ENCODE measurements around the gene PANK2.

Gene PANK2

GRCh38 chr20:3931664-3932063 lies 42.5 kb downstream of the PANK2 start:
- CTCF ChIA-PET = interaction anchor here (1.5 to 3.0 kb wide), 3 partner anchors 10 to 140 kb away, joined by 3 to 12 read pairs (median 5); no protein-coding TSS in a partner anchor
- no peak overlapping the region for H3K4me3 ChIP-seq (ENCODE audit: low read depth, low read length)
- no peak for DNase-seq (ENCODE audit: low read depth, low spot score)
- POLR2A ChIA-PET = no interaction called here
- no peak for TF ChIP-seq CTCF (IDR thresholded peaks at IDR 0.05; ENCODE audit: insufficient read depth, low read length, missing control alignments)

- no peak overlapping the region for H3K4me3 ChIP-seq (ENCODE audit: low read depth, low read length)
- POLR2A ChIA-PET = interaction anchor here (0.6 kb wide), 1 partner anchor 252 kb away, joined by 3 read pairs; no protein-coding TSS in a partner anchor
Observed at GRCh38 chr20:3932277-3932676, 43.1 kb downstream of the PANK2 start.

GRCh38 chr20:3932681-3933080 lies 43.5 kb downstream of the PANK2 start:
- no peak for TF ChIP-seq CTCF (IDR thresholded peaks at IDR 0.05; ENCODE audit: insufficient read depth, low read length, missing control alignments)
- H3K4me3 ChIP-seq (ENCODE audit: low read depth, low read length) = no peak overlapping the region
- DNase-seq (ENCODE audit: low read depth, low spot score) = no peak
- ChIA-PET CTCF (interaction anchor here (1.0 to 3.0 kb wide), 3 partner anchors 10 to 152 kb away, joined by 3 to 12 read pairs (median 6); no protein-coding TSS in a partner anchor), POLR2A (interaction anchor here (0.6 kb wide), 1 partner anchor 253 kb away, joined by 3 read pairs; no protein-coding TSS in a partner anchor)

More at GRCh38 chr20:3932277-3932676, 43.1 kb downstream of the PANK2 start:
- CTCF ChIA-PET = interaction anchor here (1.0 to 3.0 kb wide), 4 partner anchors 10 to 153 kb away, joined by 3 to 12 read pairs (median 4); no protein-coding TSS in a partner anchor
- no peak for TF ChIP-seq CTCF (IDR thresholded peaks at IDR 0.05; ENCODE audit: insufficient read depth, low read length, missing control alignments)
- no peak for DNase-seq (ENCODE audit: low read depth, low spot score)

GRCh38 chr20:3933218-3933617 lies 44.0 kb downstream of the PANK2 start:
- no peak overlapping the region for H3K4me3 ChIP-seq (ENCODE audit: low read depth, low read length)
- ChIA-PET CTCF (interaction anchor here (1.0 to 2.0 kb wide), 3 partner anchors 11 to 152 kb away, joined by 3 to 7 read pairs (median 6); no protein-coding TSS in a partner anchor), POLR2A (no interaction called here)
- DNase-seq (ENCODE audit: low read depth, low spot score) = no peak
- TF ChIP-seq CTCF (IDR thresholded peaks at IDR 0.05; ENCODE audit: insufficient read depth, low read length, missing control alignments) = no peak

GRCh38 chr20:3934624-3935023 lies 45.4 kb downstream of the PANK2 start:
- DNase-seq (ENCODE audit: low read depth, low spot score) = no peak
- CTCF ChIA-PET = interaction anchor here (0.7 to 2.0 kb wide), 4 partner anchors 11 to 157 kb away, joined by 3 to 7 read pairs (median 3); no protein-coding TSS in a partner anchor
- POLR2A ChIA-PET = interaction anchor here (0.6 kb wide), 1 partner anchor 169 kb away, joined by 3 read pairs; no protein-coding TSS in a partner anchor
- H3K4me3 ChIP-seq (ENCODE audit: low read depth, low read length) = no peak overlapping the region
- no peak for TF ChIP-seq CTCF (IDR thresholded peaks at IDR 0.05; ENCODE audit: insufficient read depth, low read length, missing control alignments)

GRCh38 chr20:3935295-3935955 lies 46.2 kb downstream of the PANK2 start:
- CTCF ChIA-PET = interaction anchor here (0.7 to 2.0 kb wide), 5 partner anchors 10 to 157 kb away, joined by 3 to 7 read pairs (median 3); no protein-coding TSS in a partner anchor
- POLR2A ChIA-PET = no interaction called here
- no peak for DNase-seq (ENCODE audit: low read depth, low spot score)
- TF ChIP-seq CTCF (IDR thresholded peaks at IDR 0.05; ENCODE audit: insufficient read depth, low read length, missing control alignments) = no peak
- H3K4me3 ChIP-seq (ENCODE audit: low read depth, low read length) = no peak overlapping the region
